ENCODE results near the gene DOCK3.

DOCK3 gene

DNA sequence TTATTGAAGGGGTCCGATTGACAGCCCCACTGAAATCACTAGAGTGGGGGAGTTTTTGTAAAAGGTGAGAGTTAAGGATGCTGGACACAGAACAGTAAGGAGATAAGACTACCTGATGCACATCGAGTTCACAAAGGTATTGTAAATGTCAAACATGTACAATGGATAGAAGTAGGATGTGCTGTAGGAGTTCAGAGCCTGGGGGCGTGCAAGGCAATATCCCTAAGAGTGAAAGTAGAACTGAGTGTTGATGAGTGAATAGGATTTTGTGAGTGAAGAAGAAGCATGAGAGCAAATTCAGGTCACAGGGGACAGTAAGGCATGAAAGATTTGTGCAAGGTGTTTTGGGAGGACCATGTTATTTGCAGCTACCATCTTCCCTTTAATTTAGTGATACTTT lies 21.5 kb downstream of the DOCK3 start:
- no peak overlapping the region for H3K4me3 ChIP-seq (ENCODE audit: low read depth, low read length)
- no peak for DNase-seq (ENCODE audit: low read depth)
- TF ChIP-seq, protein P1, sequence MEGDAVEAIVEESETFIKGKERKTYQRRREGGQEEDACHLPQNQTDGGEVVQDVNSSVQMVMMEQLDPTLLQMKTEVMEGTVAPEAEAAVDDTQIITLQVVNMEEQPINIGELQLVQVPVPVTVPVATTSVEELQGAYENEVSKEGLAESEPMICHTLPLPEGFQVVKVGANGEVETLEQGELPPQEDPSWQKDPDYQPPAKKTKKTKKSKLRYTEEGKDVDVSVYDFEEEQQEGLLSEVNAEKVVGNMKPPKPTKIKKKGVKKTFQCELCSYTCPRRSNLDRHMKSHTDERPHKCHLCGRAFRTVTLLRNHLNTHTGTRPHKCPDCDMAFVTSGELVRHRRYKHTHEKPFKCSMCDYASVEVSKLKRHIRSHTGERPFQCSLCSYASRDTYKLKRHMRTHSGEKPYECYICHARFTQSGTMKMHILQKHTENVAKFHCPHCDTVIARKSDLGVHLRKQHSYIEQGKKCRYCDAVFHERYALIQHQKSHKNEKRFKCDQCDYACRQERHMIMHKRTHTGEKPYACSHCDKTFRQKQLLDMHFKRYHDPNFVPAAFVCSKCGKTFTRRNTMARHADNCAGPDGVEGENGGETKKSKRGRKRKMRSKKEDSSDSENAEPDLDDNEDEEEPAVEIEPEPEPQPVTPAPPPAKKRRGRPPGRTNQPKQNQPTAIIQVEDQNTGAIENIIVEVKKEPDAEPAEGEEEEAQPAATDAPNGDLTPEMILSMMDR (IDR thresholded peaks at IDR 0.05; ENCODE audit: insufficient read depth, low read depth, low read length, missing control alignments): no peak

DNA sequence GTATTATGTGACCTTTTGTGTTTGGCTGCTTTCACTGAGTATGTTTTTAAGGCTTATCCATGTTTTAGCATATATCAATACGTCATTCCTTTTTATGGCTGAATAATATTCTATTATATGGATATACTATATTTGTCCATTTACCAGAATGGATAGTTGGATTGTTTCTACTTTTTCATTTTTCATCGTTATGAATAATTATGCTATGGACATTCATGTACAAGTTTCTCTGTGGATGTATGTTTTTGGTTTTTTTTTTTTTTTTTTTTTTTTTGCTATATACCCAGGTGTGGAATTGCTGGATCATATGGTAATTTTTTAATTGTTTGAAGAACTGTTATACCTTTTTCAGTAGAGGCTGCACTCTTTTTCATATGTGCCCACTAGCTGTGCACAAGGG lies 23.5 kb downstream of the DOCK3 start:
- H3K4me3 ChIP-seq (ENCODE audit: low read depth, low read length): no peak overlapping the region
- TF ChIP-seq, protein P1 (IDR thresholded peaks at IDR 0.05; ENCODE audit: insufficient read depth, low read depth, low read length, missing control alignments): no peak
- no peak for DNase-seq (ENCODE audit: low read depth)

DNA sequence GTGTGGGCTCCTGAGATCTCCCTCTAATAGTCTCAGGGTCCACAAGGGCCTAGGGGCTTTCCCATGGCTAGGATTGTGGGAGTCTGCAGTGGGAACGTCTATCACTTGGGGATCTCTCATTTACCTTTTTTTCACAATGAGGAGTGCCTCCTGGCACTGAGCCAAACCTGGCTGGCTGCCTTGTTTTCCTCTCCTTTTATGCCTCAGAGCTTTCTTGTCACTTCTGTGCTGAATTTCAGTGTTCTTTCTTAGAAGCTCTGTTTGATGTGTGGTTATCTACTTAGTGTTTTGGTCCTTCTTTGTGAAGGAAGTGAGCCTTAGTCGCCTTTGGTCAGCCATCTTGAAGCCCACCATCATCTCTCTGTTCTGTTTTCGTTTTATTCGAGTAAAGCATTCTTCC lies 33.9 kb downstream of the DOCK3 start:
- no peak overlapping the region for H3K4me3 ChIP-seq (ENCODE audit: low read depth, low read length)
- DNase-seq (ENCODE audit: low read depth): no peak
- TF ChIP-seq, protein P1 (IDR thresholded peaks at IDR 0.05; ENCODE audit: insufficient read depth, low read depth, low read length, missing control alignments): no peak

DNA sequence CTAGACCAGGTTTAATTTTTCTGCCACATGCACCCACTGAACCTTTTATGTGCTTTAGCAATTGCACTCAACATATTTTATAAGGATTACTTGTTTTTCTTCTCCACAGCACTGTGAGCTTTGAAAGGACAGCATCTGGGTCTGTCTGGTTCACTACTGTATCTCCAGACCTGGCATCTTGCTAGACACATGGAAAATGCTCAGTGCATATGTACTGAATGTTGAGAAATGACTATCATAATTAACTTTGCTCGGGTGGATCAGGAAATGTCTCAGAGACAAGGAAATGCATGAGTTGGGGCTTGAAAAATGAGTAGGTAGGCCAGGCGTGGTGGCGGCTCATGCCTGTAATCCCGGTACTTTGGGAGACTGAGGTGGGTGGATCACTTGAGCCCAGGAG lies 40.2 kb downstream of the DOCK3 start:
- no peak overlapping the region for H3K4me3 ChIP-seq (ENCODE audit: low read depth, low read length)
- TF ChIP-seq, protein P1 (IDR thresholded peaks at IDR 0.05; ENCODE audit: insufficient read depth, low read depth, low read length, missing control alignments): no peak
- DNase-seq (ENCODE audit: low read depth): no peak

DNA sequence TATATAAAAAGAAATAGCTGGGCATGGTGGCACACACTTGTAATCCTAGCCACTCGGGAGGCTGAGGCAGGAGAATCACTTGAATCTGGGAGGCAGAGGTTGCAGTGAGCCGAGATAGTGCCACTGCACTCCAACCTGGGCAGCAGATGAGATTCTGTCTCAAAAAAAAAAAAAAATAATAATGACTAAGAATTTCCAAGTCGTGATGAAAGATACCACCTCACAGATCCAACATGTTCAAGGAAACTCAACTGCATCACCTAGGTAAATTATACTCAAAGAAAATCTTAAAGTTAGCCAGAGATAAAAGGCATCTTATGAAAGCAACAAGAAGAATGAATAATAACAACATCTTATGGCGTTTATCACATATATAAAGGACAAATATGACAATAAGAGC lies 50.1 kb downstream of the DOCK3 start:
- TF ChIP-seq, protein P1 (IDR thresholded peaks at IDR 0.05; ENCODE audit: insufficient read depth, low read depth, low read length, missing control alignments): no peak
- no peak overlapping the region for H3K4me3 ChIP-seq (ENCODE audit: low read depth, low read length)
- DNase-seq (ENCODE audit: low read depth): no peak

DNA sequence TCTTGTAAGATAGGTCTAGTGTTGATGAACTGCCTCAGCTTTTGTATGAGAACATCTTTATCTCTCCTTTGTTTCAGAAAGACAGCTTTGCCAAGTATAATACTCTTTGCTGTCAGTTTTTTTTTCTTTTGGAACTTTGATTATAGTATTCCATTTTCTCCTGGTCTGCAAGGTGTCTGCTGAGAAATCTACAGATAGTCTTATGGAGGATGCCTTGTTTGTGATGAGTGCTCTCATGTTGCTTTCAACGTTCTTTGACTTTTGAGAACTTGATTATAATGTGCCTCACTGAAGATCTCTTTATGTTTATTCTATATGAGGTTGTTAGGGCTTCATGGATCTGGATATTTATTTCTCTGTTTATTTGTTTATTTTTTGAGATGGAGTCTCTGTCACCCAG lies 60.3 kb downstream of the DOCK3 start:
- H3K4me3 ChIP-seq (ENCODE audit: low read depth, low read length): no peak overlapping the region
- TF ChIP-seq, protein P1 (IDR thresholded peaks at IDR 0.05; ENCODE audit: insufficient read depth, low read depth, low read length, missing control alignments): no peak
- no peak for DNase-seq (ENCODE audit: low read depth)

DNA sequence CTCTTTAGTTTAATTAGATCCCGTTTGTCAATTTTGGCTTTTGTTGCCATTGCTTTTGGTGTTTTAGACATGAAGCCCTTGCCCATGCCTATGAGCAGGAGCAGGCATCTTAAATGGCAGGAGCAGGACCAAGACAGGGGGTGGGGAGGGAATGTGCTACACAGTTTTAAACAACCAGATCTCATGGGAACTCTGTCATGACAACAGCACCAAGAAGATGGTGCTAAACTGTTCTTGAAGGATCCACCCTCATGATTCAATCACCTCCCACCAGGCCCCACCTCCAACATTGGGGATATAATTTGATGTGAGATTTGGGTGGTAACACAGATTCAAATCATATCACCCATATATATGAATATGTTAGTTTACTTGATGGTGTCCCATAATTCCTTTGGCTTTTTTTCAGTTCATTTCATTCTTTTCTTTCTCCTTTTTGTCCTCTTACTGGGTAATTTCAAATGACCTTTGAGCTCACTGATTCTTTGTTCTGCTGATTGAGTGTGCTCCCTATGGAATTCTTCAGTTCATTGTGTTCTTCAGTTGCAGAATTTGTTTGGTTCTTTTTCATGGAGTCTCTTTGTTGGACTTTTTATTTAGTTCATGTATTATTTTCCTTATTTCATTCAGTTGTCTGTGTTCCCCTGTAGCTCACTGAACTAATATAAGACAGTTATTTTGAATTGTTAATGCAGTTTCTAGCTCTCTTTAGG lies 62.6 kb downstream of the DOCK3 start:
- TF ChIP-seq, protein P1 (IDR thresholded peaks at IDR 0.05; ENCODE audit: insufficient read depth, low read depth, low read length, missing control alignments): no peak
- no peak for DNase-seq (ENCODE audit: low read depth)
- no peak overlapping the region for H3K4me3 ChIP-seq (ENCODE audit: low read depth, low read length)
